ENCODE measurements around the gene CPSF6.
"Not testable (repeated sequence)": the region's sequence is repeated elsewhere in the genome, so short reads cannot be mapped to it uniquely, and the experiment has no call there.

The CPSF6 gene

DNA sequence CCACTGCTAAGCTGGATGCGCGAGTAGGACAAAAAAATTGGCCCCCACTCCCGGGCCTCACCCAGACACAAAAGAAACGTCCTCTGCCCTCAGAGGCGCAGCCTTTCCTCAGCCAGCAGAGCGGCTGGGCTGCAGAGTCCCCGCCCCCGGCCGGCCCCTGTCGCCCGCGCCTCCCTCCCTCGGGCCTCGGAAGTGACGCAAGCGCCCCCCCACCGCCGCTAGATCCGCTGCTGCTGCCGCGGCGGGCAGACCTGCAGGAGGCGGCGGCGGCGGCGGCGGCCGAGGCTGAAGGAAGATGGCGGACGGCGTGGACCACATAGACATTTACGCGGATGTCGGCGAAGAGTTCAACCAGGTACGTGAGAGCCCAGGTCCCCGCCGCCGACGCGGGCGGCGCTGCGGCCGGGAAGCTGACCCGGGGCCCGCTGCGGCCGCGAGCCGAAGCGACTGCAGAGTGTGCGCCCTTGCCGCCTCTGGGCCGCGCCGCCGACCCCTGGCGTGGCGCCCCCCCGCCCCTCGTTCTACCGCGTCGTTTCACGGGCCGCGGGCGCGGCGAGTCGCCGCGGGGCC lies at the start of gene CPSF6:
Gene CPSF6, plus strand, starts transcription at position 218 of the 570 bp plus-strand sequence. Its CDS starts 78 bp downstream, at position 296.
- DNase-seq = peak; percentile 97

DNA sequence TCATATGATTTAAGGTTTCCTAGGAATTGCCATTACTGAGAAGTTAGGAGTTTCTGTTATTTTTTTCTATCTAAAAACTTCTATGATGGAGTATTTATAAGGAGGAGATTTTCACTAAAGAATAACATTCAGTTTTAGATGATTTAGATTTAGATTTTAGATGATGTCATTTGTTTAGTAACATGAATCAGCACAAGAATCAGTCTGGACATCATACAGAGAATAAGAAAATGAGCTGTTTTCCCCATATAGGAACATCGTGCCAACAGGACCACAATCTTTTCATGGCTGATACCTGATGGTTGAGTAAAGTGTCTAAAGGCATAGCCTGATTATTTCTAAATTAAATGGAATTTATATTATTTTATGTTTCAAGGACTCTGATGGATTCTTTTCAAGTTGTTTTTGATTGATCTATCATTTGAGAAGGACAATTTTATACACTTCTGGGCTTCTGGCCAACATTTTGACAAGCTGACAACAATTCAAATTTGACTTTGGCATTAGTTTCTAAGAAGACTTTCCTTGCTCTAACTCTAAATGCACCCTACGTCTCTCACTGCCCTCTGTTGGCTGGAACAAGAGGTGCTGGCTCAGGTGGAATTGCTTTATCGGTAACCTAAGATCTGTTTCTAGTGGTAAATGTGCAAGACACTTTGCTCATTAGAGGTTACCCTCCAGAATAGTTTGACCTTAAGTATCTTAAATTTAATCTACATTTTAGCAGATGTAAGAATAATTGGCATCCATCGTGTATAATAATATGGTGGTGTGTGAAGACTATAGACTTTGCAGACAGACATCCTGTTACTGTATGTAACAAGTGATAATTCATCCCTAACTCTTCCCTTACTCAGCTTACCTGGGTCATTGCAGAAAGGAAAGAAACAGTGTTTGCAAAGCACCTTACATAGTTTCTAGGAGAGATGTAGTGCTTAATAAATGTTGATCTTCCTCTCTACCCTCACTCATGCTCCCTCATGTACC lies 42.8 kb upstream of the CPSF6 start:
- DNase-seq = no peak

- not testable (repeated sequence) for DNase-seq
These were observed 39.4 kb upstream of the CPSF6 start for GRCh38 chr12:69199976-69200375.

- no peak for DNase-seq
These were observed 35.2 kb upstream of the CPSF6 start for GRCh38 chr12:69204191-69204590.

GRCh38 chr12:69210661-69211060 lies 28.7 kb upstream of the CPSF6 start:
- DNase-seq = no peak

GRCh38 chr12:69211160-69211559 lies 28.2 kb upstream of the CPSF6 start:
- DNase-seq = no peak

- no peak for DNase-seq
These were observed 25.2 kb upstream of the CPSF6 start for GRCh38 chr12:69214169-69214568.

GRCh38 chr12:69225251-69225910 lies 14.0 kb upstream of the CPSF6 start:
- DNase-seq = no peak

- no peak for DNase-seq
These were observed 7.9 kb upstream of the CPSF6 start for GRCh38 chr12:69231479-69231878.

- no peak for DNase-seq
These were observed 599 bp upstream of the CPSF6 start for GRCh38 chr12:69238589-69239351.

- DNase-seq = peak; percentile 46
These were observed 707 bp downstream of the CPSF6 start for GRCh38 chr12:69239922-69240630.

GRCh38 chr12:69240631-69240995 lies 1.2 kb downstream of the CPSF6 start:
- DNase-seq = peak; percentile 27

GRCh38 chr12:69241438-69242092 lies 2.2 kb downstream of the CPSF6 start:
- no peak for DNase-seq

DNA sequence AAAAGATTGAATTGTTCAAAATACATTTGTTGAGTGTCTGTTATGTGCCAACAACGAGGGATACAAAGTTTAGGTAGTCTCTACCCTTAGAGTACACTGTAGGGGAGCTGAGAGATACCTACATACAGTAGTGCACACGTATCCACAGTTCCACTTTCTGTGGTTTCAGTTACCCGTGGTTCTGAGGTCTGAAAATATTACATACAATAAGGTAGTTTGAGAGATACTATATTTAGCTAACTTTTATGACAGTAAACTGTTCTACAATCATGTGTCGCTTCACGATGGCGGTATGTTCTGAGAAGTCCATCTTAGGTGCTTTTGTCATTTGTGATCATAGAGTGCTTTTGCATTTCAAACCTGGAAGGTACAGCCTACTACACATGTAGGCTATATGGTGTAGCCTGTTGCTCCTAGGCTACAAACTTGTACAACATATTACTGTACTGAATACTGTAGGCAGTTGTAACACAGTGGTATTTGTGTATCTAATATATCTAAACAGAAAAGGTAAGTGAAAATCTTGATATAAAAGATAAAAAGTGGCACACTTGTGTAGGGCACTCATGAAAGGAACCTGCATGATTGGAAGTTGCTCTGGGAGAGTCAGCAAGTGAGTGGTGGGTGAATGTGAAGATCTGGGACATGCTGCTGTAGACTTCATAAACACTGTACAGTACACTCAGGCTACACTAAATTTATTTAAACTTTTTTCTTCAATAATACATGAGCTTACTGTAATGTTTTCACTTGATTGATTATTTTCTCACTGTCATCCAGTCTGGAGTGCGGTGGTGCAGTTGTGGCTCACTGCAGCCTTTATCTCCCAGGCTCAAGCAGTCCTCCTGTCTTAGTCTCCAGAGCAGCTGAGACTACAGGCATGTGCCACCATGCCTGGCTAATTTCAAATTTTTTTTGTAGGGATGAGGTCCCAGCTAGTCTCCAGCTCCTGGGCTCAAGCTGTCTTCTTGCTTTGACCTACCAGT lies 4.0 kb downstream of the CPSF6 start:
- no peak for DNase-seq

DNA sequence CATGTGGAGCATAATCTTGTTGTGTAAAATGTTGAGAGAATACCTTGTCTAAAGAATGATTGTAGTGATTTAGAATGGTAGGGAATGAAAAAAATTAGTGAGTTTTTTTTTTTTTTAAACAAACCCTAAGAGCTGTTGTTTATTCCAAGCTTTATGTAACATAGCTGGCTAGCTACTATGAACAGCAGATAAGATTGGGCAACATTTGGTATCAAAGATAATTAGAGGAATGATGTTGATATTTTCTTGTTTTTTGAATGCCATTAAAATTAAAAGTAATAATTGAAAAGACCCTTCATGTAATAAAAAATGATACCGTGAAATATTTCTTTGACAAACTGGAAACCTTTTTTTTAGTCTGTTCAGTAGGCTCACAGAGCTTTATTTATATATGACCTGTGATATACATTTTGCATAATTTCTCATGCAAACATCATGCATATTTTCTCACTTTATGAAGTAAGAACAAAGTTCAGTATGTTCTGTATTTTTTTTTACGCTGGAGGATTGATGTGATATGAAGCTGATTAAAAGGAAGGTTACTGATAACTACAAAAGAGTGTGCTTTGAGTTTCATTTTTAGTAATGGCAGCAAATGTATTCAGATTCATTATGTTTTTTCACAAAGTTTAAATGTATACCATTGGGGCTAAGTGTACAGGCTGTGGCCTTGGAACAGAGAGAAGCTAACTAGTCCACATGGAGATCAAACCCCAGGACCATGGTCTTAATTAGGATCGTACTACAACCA lies 8.1 kb downstream of the CPSF6 start:
- no peak for DNase-seq

DNA sequence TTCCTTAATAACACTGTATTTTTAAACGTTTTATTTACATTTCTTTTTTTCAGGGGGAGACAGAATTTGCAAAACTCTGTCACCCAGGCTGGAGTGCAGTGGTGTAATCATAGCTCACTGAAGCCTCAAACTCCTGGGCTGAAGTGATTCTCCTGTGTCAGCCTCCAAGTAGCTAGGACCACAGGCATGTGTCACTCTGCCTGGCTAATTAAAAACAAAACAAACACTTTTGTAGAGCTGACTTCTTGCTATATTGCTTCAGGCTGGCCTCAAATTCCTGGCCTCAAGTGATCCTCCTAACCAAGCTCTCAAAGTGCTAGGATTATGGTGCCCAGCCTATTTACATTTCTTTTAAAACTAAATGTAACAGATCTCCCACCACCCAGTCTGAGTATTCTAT lies 12.7 kb downstream of the CPSF6 start:
- no peak for DNase-seq

- no peak for DNase-seq
These were observed 14.7 kb downstream of the CPSF6 start for GRCh38 chr12:69254046-69254445.

DNA sequence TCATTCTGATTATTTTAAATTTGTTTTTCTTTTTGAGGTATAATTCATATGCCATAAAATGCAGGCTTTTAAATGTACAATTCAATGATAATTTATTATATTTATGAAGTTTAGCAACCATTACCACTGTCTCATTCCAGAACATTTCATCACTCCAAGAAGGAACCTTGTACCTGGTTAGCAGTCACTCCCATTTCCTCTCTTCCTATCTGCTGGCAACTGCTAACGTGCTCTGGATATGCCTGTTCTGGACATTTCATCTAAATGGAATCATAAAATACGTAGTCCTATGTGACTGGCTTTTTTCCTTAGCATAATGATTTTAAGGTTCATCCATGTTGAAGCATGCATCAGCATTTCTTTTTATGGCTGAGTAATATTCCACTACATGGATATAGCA lies 15.5 kb downstream of the CPSF6 start:
- no peak for DNase-seq

DNA sequence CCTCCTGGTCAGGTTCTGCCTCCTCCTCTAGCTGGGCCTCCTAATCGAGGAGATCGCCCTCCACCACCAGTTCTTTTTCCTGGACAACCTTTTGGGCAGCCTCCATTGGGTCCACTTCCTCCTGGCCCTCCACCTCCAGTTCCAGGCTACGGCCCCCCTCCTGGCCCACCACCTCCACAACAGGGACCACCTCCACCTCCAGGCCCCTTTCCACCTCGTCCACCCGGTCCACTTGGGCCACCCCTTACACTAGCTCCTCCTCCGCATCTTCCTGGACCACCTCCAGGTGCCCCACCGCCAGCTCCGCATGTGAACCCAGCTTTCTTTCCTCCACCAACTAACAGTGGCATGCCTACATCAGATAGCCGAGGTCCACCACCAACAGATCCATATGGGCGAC lies 19.3 kb downstream of the CPSF6 start:
- no peak for DNase-seq
